Stimulated activated CD8-positive, alpha-beta memory T cell treated with anti-CD3 and anti-CD28 coated beads, Interleukin-4, amount 100 ng/mL, for 1 hour (primary cell): Measurements from ENCODE around the gene NDUFB2.
"Not testable (repeated sequence)": the region's sequence is repeated elsewhere in the genome, so short reads cannot be mapped to it uniquely, and the experiment has no call there.

Experiments
- DNase-seq, 2 donors: peaks; one replicate each; pipeline ENCODE4 v3.0.0-alpha.2; 2020; ENCODE audit warnings: low read depth in 2 of 2, low spot score in 1 of 2

NDUFB2 gene

DNA sequence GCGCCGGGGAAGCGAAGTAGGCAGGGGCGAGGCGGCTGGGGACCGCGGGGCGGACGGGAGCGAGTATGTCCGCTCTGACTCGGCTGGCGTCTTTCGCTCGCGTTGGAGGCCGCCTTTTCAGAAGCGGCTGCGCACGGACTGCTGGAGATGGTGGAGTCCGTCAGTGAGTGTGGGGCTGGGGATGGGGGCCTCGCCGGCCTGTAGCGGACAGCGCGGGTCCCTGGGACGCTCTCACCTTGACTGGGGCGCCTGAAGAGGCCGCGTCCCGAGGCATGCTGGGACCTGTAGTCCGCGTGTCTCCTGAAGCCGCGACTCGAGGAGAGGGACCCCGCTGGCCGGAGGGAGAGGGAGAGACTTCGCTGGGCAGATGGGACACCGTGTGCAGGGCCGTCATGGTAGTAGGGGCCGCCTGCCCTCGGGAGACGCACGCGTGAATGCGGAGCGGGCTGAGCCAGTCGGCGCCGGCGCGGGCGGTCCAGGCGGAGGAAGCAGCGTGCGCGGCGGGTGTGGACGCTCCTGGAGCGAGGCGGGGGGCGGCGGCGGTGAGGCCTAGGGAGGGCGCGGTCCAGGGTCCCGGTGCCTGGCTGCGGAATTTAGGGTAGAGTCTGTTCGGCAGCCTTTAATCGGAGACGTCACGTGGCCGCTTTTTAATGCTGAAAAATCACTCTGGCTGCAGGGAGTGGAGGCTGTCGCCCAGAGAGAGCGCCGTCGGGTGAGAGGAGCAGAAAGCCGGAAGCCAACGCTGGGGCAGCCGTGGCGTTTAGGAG is at the start of gene NDUFB2:
Gene NDUFB2, plus strand, starts transcription at position 29 of the 767 bp plus-strand sequence. Its CDS starts 37 bp downstream, at position 66.
- DNase-seq, result peak; percentile 38 to 41

- no peak for DNase-seq
These were observed 49.4 kb upstream of the NDUFB2 start for GRCh38 chr7:140646931-140647647.

DNA sequence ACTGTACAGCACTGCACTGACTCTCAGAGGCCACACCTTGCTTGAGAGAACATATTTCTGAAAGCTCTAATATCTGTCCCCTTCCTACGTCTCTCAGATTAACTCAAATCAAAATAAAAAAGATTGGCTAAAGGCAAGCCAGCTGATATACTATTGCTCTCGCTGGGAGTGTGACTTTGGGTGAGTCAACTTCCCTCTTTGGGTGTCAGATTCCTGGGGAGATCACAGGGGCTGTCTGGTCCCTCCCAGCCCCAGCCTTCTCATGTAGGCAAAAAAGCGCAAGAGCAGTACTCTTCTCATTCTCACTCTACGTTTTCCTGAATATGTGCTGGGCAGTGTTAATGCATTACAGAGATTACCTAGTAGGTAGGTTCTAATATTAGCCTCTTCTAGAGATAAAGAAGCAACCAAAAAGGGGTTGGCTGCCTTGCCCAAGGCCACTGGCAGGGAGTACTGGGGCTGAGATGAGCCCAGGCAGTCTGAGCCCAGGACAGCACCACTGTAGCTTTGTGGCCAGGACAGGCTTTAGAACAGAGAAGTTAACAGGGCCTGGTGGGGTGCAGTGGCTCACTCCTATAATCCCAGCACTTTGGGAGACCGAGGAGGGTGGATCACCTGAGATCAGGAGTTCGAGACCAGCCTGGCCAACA is 46.8 kb upstream of the NDUFB2 start:
- DNase-seq, result no peak

DNA sequence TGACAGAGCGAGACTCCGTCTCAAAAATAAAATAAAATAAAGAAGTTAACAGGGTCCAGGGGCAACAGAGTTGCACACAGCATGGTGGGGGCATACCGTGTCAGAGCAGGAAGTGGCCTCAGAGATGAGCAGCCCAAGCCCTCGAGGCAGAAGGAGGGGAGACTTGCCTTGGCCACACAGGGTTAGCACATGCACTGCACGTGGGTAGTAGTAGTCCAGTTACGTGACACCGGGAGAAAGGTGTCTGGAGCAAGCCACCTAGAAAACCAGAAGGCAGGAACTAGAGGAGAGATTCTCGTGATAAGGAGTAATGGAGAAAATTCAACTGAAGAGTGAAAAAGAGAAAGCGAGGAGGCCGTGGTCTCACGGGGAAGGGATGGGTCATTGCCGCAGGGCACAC is 46.1 kb upstream of the NDUFB2 start:
- no peak for DNase-seq

DNA sequence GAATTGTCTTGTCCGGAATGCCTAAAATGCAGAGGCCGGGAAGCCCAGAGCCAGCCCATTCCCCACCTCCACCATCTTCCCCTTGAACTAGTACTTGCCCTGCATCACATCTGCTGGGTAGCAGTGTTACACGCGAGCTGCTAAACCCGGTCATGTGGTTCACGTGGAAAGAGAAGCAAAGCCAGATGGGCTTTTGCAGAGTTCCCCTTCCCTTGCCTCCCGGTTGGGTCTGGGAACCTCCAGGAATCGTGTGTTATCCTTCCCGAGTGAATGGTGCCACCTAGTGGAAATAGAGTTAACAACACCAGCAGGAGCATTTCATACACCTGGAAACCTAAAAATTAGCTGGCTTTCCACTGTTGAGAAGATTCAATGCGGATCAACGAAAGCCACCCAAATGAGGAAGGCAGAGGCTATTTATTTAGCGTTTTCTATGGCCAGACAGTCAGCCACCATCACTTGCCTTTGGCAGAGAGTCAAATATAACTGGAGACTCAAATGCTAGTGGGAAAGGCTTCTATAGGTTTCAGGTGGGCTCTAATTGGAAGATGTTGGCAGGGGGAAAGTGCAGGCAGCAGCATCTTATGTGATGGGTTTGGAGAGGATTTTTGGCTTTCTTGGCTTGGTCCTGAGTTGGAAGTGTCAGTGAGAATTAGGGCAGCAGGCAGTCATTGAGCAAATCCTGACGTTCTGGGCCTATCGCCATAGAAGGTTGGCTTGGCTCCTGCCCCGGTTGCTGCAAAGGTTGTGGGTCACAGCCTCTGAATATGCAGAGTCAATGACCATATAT is 43.0 kb upstream of the NDUFB2 start:
- no peak for DNase-seq

DNA sequence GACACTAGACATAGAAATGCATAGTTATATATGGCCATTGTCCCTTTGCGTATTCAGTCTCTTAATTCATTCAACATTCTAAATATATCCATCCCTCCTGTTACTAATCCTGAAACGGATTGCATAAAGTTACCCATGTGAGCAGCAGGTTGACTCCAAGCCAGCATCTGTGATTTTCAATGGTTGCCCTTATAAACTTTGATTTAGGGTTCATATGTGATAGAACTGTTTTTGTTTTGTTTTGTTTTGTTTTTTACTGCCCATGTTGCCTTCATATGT is 42.5 kb upstream of the NDUFB2 start:
- no peak for DNase-seq

DNA sequence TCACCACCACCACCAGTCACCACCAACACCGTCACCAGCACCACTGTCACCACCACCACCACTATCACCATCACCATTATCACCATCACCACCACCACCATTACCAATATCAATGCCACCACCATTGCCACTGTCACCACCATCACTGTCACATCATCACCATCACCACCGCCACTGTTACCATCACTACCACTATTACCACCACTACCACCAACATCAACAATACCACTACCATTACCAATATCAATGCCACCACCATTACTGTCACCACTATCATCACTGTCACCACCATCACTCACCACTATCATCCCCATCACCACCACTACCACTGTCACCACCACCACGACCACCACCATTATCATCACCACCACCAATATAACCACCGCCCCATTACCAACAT is 41.8 kb upstream of the NDUFB2 start:
- no peak for DNase-seq

- DNase-seq, result no peak
These were observed 40.7 kb upstream of the NDUFB2 start for GRCh38 chr7:140655511-140656408.

GRCh38 chr7:140656548-140657515 is 39.7 kb upstream of the NDUFB2 start:
- no peak for DNase-seq

GRCh38 chr7:140657891-140658290 is 38.6 kb upstream of the NDUFB2 start:
- DNase-seq, result no peak

DNA sequence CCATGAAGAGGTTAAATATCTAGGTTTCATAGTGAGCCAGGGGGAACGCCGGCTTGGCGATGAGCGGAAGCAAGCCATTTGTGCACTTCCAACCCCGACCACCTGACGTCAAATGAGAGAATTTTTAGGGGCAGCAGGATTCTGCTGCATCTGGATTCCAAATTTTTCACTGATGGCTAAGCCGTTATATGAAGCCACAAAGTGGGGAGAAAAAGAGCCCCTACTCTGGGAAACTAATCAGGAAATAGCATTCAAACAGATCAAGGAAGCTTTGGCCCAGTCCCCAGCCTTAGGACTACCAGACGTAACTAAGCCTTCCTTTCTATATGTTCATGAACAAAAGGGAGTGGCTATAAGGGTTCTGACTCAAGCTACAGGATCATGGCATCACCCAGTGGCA is 36.7 kb upstream of the NDUFB2 start:
- no peak for DNase-seq

DNA sequence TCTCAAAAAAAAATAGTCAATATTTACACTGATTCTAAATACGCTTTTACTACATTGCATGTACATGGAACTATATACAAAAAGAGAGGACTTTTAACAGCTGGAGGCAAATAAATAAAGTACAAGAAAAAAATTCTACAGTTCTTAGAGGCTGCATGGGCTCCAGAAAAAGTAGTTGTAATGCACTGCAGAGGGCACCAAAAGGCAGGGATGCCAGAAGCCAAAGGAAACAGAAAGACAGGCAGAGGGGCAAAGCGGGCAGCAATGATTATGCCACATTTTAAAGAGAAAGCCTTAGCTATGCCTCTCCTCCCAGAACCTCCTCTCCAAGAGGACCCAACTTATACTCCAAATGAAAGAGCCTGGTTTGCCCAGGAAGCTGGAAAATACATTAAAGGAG is 35.4 kb upstream of the NDUFB2 start:
- DNase-seq, result no peak

- DNase-seq, result not testable (repeated sequence)
These were observed 33.6 kb upstream of the NDUFB2 start for GRCh38 chr7:140662938-140663337.

DNA sequence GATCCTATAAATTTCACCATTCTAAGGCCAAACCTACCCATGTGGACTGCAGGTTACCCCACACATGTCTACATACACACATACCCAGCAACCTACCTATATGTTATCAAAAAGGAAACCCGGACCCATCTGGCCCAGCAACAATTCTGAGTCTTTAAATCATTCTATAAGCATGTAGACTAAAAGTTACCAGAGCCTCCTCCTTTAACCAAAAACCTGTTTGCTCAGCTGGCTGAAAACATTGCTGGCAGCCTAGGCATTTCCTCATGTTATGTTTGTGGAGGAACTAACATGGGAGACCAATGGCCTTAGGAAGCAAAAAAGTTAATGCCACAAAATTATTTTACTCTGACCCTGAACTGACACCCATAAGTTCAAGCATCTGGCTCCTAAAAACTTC is 29.0 kb upstream of the NDUFB2 start:
- DNase-seq, result no peak

DNA sequence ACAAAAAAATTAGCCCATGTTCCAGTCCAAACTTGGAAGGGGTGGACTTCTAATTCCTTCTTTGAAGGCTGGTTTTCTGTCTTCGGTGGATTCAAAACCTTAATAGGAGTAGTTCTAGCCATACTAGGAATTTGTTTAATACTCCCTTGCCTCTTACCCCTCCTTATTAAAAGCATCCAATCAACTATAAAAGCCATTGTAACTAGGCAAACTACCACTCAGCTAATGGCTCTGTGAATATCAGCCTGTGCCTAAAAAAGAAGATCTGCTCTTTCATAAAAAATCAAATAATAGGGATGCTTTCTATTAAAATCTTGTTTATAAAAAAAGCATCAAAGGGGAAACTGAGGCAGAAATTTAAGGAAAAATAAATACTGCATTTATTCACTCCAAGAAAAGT is 27.9 kb upstream of the NDUFB2 start:
- no peak for DNase-seq

- no peak for DNase-seq
These were observed 27.2 kb upstream of the NDUFB2 start for GRCh38 chr7:140669352-140669751.

DNA sequence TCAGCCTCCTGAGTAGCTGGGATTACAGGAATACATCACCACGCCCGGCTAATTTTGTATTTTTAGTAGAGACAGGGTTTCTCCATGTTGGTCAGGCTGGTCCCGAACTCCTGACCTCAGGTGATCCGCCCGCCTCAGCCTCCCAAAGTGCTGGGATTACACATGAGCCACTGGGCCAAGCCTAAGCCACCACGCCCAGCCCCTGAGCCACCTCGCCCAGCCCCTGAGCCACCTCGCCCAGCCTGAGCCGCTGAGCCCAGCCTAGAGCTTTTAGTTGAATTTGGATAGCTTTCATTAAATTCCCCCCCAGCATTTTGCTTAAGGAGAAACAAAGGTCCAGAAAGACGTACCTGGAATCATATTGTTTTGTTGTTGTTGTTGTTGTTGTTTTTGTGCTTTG is 26.6 kb upstream of the NDUFB2 start:
- DNase-seq, result not testable (repeated sequence)

GRCh38 chr7:140670343-140670935 is 26.1 kb upstream of the NDUFB2 start:
- no peak for DNase-seq

DNA sequence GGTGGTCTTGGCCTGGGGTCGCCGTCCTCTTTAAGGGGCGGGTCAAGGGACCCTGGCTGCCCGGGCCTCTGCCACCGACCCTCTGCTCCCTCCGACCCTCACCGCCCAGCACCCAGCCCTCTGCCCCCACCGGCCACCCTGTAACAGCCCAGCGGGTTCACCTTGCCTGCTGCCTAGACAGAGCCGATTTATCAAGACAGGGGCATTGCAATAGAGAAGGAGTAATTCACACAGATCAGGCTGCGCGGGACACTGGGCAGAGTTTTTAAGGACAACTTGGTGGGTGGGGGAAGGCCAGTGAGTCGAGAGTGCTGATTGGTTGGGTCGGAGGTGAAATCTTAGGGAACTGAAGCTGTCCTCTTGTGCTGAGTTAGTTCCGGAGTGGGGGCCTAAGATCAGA is 24.5 kb upstream of the NDUFB2 start:
- DNase-seq, result no peak
